ENCODE measurements around the gene SPTBN1.

- no peak for TF ChIP-seq EZH2phosphoT487 (IDR thresholded peaks at IDR 0.05; ENCODE audit: insufficient read depth, low read depth)
- TF ChIP-seq EZH2 (IDR thresholded peaks at IDR 0.05; ENCODE audit: insufficient read depth, poor library complexity, severe bottlenecking), result no peak
Observed at GRCh38 chr2:54589038-54589339, 132.9 kb downstream of the SPTBN1 start.

Measured in GM23248 (cell line).